Activated CD4-positive, alpha-beta T cell treated with anti-CD3 and anti-CD28 coated beads, Interleukin-2, amount 50 U/mL, for 24 hours (primary cell): Measurements from ENCODE around the gene BIK.

Experiments used
- DNase-seq, 2 donors: peaks; one replicate each; pipeline ENCODE4 v3.0.0-alpha.2; 2020; ENCODE audit warnings: low read depth in 1 of 2, low spot score in 1 of 2

BIK gene

DNA sequence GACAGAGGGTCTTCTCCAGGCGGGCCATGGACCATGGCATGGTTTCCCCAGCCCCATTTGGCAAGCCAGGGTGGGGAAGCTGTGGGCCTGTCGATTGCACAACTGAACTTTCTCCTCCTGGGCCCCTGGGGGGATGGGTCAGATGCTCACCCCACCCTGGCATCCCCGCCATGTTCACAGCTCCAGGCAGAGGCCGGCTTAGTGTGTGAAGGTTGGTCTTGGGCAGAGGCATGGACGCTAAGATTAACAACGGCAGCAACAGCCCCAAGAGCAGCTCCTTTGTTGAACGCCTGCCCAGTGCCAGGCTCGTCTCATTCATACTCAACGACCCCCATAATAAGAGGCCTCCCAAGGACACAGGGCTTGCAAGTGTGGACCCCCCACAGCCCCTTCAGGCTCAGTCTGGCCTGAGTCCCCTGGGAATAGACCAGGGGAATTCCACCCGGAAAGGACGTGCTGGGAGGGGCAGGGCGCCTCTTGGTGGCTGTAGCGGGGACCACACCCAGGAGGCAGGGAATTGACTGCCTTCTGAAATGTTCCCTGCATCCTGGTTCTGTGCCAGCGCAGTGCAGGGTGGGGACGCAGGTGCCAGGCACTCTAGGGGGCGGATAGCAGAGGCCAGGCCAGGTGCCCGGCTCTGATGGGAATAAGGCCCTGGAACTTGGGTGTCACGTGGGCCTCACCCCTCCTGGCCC is 49.1 kb downstream of the BIK start:
- no peak for DNase-seq

DNA sequence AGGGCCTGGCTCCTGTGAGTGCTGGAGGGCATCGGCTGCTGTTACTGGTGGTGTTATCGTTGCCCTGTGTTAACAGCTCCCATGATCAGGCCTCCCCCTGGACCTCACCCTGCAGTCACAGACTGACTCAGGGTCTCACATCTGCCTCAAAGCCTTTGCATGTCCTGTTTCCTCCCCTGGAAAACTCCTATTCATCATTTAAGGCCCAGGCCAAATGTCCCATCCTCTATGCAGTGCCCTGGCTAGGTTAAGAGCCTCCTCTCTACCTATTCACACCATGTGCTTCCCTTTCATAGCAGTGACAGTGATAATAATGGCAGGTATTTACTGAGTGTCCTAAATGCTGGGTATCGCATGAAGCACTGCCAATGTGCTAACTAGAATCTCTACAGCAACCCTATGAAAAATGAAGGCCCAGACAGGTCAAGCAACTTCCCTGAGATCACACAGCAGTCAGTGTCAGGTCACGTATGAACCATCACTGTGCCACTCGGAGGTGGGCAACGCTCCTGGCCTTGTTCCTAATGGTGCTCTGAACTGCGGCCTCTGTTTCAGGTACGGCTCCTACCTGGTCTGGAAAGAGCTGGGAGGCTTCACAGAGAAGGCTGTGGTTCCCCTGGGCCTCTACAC is 50.1 kb downstream of the BIK start:
- DNase-seq = no peak

DNA sequence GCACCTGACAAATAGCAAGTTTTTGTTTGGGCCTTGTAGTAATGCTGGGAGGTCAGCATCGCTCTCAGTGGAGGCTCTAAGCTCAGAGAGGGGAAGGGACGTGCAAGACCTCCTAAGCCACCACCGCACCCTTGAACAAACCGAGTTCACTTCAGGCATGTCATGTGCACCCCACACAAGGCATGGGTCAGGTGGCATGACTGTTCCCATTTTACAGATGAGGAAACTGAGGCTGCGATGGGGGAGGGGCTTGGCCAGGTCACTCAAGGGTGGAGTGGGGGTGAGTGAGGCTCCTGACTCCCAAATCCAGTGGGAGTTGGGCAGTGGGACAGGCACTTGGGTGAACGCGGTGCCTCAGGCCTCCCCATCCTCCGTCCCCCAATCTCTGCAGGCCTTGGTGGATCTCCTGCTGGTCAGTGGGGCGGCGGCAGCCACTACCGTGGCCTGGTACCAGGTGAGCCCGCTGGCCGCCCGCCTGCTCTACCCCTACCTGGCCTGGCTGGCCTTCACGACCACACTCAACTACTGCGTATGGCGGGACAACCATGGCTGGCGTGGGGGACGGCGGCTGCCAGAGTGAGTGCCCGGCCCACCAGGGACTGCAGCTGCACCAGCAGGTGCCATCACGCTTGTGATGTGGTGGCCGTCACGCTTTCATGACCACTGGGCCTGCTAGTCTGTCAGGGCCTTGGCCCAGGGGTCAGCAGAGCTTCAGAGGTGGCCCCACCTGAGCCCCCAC is 52.0 kb downstream of the BIK start:
- no peak for DNase-seq

DNA sequence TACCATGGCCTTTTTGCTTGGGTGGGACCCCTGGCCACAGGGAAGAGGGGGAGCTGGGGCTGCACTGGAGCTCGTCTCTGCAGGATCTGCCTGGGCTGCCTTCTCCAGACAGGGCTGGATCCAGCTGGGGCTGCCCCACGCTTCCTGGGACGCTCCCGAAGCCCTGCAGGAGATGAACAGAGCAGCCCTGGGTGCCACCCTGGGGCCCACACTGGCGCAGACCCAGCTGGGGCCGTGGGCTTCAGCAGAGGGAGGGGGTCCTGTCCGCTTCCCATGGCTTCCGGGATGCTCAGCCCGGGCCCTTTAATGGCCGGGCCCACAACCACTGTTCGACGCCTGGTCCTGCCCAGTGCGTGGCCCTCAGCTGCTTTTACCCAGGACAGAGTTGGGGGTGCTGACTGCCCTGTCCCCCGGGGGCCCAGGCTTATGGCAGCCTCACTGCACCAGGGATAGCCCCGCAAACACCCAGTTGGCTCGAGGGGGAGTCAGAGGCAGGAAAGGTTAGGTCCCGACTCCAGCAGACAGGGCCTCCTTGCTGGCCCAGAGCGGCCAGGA is 52.8 kb downstream of the BIK start:
- no peak for DNase-seq

DNA sequence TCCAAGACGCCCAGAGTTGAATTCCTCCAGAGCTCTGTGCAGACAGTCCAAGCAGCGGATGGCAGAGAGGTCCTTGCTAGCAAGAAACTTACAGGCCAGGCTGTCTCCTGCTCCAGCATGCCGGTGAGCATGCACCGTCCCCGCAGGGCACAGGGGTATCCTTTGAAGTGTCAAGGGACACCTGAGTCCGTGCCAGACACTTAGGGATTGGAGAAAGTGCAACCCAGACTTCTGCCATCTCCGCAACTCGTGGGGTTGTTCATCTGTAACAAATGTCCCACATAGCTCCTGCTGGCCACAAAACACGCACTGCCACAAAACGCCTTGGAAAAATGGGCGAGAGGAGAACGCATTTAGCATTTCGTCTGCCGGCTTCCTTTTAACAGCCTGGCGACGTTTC is 54.1 kb downstream of the BIK start:
- DNase-seq = no peak

DNA sequence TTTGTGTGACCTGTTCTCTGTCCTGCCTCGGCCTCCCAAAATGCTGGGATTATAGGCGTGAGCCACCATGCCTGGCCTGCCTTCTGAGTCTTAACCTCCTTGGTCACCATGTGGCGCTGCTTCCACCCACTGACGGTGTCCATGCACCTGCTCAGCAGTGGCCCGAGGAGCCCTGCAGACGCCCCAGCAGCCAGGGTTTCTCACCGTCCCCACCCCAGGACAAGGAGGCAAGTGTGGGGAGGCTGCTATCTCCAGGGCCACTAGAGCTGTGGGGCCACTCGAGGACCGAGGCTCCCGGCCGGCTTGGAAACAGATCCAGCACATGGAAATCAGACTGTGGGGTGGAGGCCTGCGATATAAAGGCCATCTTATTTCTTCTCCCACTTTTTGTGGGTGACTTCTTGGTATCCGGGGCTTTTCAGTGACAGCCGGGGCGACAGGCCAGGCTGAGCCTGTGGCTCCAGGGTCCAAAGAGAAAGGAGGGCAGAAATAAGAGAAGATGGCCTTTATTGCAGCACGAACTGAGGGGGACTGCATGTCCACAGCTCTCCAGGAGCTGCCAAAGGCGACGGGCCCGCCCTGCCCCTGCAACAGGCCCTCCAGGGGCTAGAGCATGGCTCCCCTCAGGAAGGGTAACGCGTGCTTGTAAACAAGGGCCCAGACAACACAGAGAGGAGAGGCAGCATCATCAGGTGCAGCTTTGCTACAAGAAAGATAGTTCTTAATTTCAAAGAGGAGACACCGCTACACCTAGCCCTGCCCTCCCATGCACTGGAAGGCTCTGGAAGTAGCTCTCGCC is 55.8 kb downstream of the BIK start:
- no peak for DNase-seq

DNA sequence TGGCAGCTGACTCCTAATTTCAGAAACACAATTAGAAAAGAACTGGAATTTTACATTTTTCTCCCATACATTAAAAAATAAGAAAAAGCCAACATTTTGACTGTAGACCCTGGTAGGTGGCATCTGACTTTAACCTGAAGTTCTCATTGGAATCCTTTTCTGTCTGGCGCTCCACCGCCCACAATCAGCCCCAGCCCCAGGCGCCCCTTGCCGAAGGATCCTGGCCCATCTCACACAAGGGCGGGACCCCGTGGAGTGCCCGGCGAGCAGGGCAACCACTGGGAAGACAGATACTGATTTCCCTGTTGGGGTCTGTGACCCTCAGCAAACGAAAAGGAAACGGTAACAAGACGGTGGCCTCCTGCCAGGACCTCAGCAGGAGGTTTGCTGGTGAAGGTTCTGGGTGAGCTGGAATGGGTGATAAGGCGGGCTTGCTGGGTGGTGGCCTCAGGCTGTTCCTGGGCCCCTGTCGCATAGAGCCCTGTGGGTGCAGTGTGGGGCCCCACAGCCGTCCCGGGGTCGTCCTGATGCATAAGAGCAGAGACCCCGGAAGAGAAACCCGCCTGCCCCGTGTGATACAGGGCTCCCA is 56.5 kb downstream of the BIK start:
- no peak for DNase-seq

DNA sequence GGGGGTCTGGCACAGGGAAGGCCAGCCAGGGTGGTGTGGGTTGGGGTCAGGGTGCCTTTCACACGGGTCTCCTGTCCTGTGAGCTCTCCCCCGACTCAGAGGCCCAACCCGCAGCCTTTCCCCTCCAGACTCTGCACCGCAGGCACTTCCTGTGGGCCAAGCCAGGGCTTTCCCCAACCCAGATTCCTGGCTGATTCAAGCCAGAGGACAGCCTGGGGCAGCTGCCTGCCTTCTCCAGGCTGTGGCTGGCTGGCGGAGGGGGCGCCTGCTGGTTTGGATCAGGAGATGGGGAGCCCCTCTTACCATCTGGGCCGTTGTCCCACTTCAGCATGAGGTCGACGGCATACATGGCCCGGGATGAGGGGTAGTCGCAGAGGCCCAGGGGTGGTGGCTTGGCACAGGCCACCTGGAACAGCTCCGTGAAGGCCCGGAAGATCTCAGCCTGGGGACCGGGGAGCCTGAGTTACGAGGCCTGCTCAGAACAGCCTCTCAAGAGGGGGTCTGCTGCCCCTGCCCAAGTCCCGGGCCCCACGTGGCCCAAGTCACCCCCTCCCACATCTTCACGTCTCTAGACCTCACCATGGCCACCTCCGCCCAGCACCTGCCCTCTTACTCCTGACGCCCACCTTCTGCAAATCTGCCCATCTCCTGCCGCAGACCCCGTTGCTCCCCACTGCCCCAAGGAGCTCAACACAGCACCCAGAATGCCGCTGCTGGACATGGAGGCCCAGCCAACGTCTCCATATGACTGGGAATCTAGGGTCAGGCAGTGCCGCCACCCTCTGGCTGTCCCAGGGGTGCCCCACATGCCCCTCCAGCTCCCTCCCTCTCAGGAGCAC is 58.1 kb downstream of the BIK start:
- no peak for DNase-seq

DNA sequence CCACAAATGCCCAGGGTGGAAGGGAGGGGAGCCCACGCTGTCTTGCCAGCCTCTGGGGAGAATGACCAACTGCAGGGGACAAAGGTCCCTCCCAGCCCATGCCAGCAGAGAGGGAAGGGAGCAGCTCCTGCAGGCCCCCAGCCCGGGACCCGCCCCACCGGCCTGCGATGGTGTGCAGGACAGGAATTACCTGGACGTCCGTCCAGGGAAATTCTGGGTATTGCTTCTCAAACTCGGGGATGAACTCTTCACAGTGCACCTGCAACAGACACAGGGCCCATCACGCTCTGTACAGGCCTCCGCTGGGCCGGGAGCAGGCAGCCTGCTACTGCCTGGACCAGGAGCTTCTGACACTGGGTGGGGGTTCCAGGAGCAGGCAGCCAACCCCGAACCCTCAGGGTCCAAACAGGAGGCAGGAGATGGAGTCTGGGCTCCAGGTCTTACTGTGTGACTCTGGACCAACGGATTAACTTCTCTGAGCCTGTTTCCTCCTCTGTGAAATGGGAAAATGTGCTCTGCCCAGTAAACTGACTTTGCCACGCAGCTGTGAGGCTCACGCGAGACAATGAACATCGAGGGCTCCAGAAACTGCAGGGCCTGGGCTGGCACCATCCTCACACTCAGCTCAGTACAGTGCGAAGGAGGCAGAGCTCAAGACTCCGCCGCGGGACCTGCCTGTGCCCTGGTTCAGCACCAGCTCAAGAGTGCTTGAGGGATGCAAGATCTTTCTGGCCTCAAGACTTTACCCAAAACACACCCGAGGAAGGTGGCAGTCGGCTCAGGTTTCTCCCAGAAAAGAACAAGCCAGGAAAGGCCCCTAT is 59.0 kb downstream of the BIK start:
- no peak for DNase-seq

DNA sequence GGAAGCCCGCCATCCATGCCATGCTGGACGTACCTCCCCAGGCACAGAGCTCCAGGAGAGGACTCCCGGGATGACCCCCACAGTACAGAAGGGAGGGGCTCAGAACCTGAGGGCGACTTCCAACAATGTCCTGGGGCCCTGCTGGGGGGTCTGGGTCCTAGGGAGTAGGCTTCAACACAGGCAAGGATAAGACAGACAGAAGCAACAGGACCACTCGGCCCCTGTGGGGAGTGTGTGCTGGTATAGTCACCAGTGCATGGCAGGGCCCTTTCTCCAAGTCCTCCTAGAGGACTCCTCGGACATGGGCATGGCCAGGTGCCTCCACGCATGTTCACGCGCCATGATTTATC is 59.6 kb downstream of the BIK start:
- no peak for DNase-seq

DNA sequence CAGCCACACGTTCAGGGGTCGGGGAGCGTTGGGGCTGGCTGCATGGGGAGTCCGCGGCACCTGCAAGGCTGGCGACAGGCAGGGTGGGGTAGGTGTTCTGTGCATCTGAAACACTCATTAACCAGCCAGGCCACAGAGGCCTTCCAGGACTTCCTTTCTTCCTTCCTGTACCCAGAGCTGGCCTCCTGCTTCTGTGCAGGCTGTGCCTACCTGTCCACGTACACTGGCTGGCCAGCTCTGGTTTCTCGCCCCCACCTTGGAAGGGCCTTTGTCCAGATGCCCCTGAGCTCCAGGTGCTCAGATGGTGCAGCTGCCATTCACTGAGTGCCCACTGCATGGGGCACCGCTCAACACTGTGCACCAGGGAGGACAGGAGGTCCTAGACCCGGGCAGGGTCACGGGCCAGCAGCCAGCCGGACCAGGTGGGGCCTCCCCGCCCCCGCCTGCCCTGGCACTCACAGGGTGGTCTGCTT is 60.5 kb downstream of the BIK start:
- DNase-seq = no peak

DNA sequence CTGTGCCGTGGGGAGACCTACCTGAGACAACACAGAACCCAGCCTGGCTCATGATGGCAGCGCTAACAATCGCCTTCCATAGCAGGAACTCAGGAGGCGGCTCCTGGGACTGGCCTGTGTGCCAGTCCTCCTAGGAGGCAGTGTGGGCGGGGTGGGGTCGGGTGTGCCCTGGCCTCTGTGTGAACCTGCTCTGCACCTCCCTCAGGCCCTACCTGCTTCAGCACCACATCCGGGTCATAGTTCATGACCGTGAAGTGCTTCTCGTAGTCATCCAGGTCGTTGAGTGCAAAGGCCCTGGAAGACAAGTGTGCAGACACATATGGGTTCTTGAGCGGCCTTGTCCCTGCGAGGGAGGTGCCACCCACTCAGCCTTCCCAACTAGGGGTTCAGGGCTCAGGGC is 61.1 kb downstream of the BIK start:
- no peak for DNase-seq

DNA sequence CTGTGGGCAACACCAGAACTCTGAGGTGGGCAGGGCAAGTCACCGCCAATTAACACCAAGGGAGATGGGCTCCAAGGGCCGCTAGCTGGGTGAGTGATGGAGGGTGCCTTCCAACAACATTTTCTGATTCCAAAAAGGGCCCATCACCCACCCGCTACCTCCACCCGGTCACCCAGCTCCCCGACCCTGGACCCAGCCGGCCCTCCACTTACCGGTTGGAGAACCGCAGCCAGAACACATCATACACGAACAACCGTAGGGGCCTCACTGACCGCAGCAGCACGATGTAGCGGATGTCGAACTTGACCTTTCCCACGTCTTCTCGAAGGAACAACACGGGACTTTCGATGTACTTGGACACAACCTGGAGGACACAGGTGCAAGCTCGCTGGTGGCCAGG is 61.6 kb downstream of the BIK start:
- no peak for DNase-seq

DNA sequence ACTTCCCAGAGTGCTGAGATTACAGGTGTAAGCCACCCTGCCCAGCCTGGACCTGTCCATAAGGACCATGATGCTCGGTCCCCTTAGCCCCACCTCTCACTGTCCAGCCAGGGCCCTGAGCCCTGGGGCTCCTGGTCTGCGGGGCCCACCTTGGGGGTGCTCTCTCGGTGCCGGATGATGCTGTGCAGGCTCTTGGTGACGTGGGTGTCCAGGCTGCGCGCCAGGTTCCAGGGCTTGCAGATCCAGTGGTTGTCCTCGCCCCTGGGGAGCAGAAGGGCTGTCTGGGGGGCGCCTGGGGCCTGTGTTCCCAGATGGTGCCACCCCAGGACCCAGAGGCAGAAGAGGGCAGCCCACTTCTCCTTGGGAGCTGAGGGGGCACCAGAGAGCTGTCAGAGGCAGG is 63.0 kb downstream of the BIK start:
- no peak for DNase-seq

DNA sequence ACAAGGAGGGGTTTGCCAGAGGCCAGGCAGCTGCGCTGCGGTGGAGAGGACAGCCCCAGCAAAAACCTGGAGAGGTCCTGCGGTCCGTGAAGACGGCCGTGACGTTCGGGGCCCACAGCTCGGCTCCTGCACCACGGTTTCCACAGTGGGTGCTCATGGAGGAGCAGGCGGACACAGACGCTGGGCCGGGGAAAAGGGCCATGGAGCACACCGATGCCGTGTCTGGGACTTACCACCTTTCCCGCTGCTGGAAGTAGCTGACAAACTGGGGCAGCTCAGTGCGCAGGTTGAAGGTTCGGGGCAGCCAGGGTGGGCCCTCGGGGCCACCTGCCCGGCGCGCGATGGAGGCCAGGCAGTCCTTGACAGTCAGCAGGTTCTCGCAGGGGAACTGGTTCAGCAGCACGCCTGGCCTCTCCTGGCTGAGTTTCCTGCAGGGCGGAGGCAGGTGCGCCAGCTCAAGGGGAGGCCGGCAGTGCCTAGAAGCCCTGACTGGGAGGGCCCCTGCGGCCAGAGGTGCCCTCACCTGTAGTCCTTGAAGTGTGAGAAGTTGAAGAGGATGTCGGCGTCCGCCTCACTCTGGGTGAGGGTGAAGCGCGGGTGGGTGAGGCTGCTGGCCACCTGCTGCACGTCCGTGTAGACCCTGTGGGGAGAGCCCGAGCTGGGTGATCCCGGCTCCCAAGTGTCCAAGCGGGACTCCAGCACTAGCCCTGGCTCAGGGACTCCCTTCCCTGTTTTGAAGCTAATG is 63.6 kb downstream of the BIK start:
- no peak for DNase-seq

DNA sequence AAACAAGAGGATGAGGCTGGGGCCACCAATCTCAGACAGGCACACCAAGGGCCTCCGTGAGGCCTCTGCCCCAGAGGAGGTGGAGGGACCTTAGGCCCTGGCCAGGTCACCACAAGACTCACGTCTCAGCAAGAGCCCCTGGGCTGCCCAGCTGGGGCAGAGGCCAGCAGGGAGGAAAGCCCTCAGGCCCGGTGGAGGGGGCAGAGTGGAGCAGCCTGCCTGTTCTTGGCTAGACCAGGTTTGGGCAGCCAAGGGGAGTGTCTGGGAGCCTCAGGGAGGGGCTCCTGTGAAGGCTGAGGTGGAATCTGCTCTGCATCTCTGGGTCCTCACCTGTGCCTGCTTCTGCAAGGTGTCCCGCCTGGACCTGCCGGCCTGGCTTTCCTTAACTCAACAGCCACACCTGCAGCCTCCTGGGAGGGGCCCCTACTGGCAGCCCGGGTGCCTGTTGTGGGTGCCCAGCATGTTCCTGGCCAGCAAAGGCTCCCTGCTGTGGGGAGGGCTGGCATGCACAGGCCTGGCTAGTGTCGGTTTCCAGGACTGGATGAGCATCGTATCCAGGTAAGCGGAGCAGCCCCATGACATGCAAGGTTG is 64.5 kb downstream of the BIK start:
- DNase-seq = no peak

DNA sequence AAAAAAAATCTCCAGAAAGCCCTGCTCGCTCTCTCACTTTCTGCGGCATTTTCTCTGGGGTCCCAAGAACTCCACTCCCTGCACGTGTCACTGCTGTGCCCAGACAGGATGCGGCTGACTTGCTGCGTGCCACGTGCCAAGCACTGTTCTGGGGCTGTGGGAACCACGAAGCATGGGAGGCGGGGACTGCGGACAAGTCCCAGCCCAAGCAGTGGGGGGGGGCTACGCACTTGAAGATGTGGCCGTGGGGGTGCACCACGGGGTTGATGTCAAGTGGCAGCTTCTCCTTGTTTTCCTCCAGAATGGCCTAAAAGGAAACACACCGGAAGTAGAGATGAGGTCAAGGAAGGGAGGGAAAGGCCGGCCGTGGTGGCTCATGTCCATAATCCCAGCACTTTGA is 65.5 kb downstream of the BIK start:
- no peak for DNase-seq

DNA sequence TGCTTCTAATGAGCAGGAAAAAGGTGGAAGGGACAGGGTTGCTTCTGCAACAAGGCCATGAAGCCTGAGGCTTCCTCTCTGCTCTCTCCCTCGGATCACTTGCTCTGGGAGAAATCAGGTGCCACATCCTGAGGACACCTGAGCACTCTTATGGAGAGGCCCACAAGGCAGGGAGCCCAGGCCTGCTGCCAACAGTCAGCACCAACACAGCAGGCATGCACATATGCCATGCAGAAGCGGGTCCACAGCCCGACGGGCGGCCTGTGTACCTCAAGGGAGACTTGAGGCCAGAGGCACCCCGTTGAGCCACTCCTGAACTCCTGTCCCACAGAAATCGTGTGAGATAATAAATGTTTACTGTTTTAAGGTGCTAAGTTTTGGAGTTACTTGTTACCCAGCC is 66.9 kb downstream of the BIK start:
- no peak for DNase-seq
